Left lung (tissue), 10 donors: ENCODE results near the gene TMEM132E. TPM values are rescaled to one million over a fixed set of nuclear protein-coding genes. Genes with fewer than 3 reads are reported as not detected.

Source experiments
- ATAC-seq: fragments of 200-7000 bp; cut with Tn5 transposase; one replicate; pipeline ENCODE4 v1.9.1; 2020; ENCODE audit warnings: moderate library complexity
- DNase-seq, 4 donors: peaks; one replicate each; pipeline ENCODE4 v3.0.0-alpha.2; 2013 to 2020
- H3K27ac ChIP-seq, 2 donors: fragments of 200-600 bp; sonication (generic) in 1 of 2; one replicate each; pipeline versions ENCODE4 v1.5.0 to v1.8.0; 2020 to 2021
- H3K27me3 ChIP-seq, 2 donors: fragments of 200-600 bp; sonication (generic) in 1 of 2; one replicate each; pipeline versions ENCODE4 v1.5.0 to v1.8.0; 2020 to 2021
- H3K36me3 ChIP-seq, 2 donors: fragments of 200-600 bp; sonication (generic) in 1 of 2; one replicate each; pipeline versions ENCODE4 v1.5.0 to v1.8.0; 2020 to 2021
- H3K4me1 ChIP-seq, 2 donors: fragments of 200-600 bp; one replicate each; pipeline ENCODE4 v1.8.0; 2021
- H3K4me3 ChIP-seq, 2 donors: fragments of 200-600 bp; sonication (generic) in 1 of 2; one replicate each; pipeline versions ENCODE4 v1.5.0 to v1.8.0; 2020 to 2021; ENCODE audit warnings: mild to moderate bottlenecking in 1 of 2
- H3K9me3 ChIP-seq, 2 donors: fragments of 200-600 bp; sonication (generic) in 1 of 2; one replicate each; pipeline versions ENCODE4 v1.5.0 to v1.8.0; 2020 to 2021
- intact Hi-C, 2 donors: fragments of 100-400 bp; cut with DNase I; formaldehyde crosslinking; loops; one replicate each; pipeline versions ENCODE4 v1.11.2 to v1.14.2; 2022
- polyA plus RNA-seq, 6 donors: library from polyadenylated mRNA; unstranded; fragments of 120-200 nt; gene quantifications; one replicate each; pipeline ENCODE4 v1.2.1, GENCODE V29; 2013; ENCODE audit not compliant: insufficient read length in 6 of 6
- total RNA-seq, 2 donors: library from RNA; stranded (reverse); fragmentation: NEBNext Ultra II Directional; extraction: Animal tissue kit (Norgen Biotek cat#: 25700); gene quantifications; one replicate each; pipeline ENCODE4 v1.2.1, GENCODE V29; 2021
- TF ChIP-seq, protein P1 (sequence below), 2 donors: fragments of 200-600 bp; sonication (generic) in 1 of 2; IDR thresholded peaks; one replicate each; pipeline versions ENCODE4 v1.5.0 to v1.8.0; 2021; ENCODE audit warnings: antibody characterized with exemption in 2 of 2
- donor health status: DM: no; HTN: yes; CAD: no.
- donor health status: DM: no; HTN: no; CAD: no.

Gene TMEM132E
- total and polyA plus RNA-seq, 8 donors: 0.08 to 0.32 (median 0.14) TPM

DNA sequence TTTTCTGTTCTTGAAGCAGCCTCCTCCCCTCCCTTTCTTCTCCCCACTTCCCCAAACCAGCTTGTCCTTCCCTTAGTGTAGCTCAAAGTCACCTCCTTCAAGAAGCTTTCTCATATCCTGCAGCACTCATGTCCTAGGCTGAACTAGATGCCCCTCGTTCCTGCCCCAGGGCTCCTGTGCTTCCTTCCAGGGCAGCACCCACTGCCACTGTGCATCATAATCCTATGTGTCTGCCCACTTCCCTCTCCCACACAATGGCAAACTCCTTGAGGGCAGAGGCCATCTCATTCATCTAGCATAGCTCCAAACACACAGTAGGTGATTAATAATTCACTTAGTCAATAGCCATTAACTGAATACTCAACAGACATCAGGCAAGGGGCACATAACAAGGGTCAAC, 6.9 kb upstream of the TMEM132E start:
- intact Hi-C loops: no loop called here
- ATAC-seq (no peak), DNase-seq (no peak)
- TF ChIP-seq, protein P1, sequence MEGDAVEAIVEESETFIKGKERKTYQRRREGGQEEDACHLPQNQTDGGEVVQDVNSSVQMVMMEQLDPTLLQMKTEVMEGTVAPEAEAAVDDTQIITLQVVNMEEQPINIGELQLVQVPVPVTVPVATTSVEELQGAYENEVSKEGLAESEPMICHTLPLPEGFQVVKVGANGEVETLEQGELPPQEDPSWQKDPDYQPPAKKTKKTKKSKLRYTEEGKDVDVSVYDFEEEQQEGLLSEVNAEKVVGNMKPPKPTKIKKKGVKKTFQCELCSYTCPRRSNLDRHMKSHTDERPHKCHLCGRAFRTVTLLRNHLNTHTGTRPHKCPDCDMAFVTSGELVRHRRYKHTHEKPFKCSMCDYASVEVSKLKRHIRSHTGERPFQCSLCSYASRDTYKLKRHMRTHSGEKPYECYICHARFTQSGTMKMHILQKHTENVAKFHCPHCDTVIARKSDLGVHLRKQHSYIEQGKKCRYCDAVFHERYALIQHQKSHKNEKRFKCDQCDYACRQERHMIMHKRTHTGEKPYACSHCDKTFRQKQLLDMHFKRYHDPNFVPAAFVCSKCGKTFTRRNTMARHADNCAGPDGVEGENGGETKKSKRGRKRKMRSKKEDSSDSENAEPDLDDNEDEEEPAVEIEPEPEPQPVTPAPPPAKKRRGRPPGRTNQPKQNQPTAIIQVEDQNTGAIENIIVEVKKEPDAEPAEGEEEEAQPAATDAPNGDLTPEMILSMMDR (IDR thresholded peaks at IDR 0.05): no peak
- Histone ChIP-seq H3K4me3 (no peak overlapping the region), H3K27ac (no peak overlapping the region), H3K9me3 (no peaks in the 10 kb centered on the region), H3K4me1 (no peaks in the 10 kb centered on the region), H3K36me3 (no peaks in the 10 kb centered on the region), H3K27me3 (peaks cover 5 to 96% of the 10 kb centered on the region in 2 donors)

DNA sequence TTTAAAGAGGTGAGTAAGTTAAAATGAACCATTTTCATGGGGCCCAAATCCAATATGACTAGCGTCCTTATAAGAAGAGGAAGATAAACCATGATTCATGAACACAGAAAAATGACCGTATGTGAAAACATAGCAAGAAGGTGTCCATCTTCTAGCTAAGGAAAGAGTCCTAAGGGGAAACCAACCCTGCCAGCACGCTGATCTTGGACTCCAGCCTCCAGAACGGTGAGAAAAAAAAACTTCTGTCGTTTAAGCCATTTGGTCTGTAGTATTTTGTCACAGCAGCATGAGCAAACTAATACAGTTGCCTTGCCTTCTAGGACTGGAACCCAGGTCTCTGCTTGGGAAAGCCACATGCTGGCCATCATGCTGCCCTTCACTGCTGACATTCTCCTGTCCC, 4.2 kb upstream of the TMEM132E start:
- intact Hi-C loops: no loop called here
- Histone ChIP-seq H3K36me3 (no peaks in the 10 kb centered on the region), H3K27ac (no peak overlapping the region), H3K27me3 (peaks cover 32 to 97% of the 10 kb centered on the region in 2 donors), H3K4me1 (peaks cover 7 to 15% of the 10 kb centered on the region in 2 donors), H3K4me3 (no peak overlapping the region), H3K9me3 (no peaks in the 10 kb centered on the region)
- TF ChIP-seq, protein P1 (IDR thresholded peaks at IDR 0.05): no peak
- no peak for ATAC-seq
- no peak for DNase-seq

DNA sequence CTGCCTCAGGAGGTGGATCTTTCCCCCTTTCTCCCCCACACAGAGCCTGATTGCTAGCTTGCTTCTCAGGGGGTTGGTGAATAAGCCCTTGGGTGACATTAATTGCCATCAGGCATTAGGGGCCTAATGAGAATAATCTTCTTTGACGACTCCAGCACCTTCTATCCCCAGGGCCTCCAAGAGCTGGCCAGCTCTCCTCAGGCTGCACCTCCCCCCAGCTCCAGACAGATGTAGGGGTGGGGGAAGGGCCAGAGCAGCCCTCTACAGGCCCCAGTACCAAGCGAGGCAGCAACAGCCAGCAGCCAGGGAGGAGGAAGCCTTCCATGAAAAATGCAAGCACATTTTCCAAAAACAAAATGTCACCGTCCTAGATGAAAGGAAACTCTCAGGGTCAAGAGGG, 1.4 kb upstream of the TMEM132E start:
- DNase-seq (no peak), ATAC-seq (no peak)
- Histone ChIP-seq H3K4me1 (peaks cover 21 to 32% of the 10 kb centered on the region in 2 donors), H3K27me3 (peaks cover 61 to 97% of the 10 kb centered on the region in 2 donors), H3K27ac (no peak overlapping the region), H3K4me3 (no peak overlapping the region), H3K36me3 (no peaks in the 10 kb centered on the region), H3K9me3 (no peaks in the 10 kb centered on the region)
- intact Hi-C loops: no loop called here
- TF ChIP-seq, protein P1 (IDR thresholded peaks at IDR 0.05): no peak

DNA sequence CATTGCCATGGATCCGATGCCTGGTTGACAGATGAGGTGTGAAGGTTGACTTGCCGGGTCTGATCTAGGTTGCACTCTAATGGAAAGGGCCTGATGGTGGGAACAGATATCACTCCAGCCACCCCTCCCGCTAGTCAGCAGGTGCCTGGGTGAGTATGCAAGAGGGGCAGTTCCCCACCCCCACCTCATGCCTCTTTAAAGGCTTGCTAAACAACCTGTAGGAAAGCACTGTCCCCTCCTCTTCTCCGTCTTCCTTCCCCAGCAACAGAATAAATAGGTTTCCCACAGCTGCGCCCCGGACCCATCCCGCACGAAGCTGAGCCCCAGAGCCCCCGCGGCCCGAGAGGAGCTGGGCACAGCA, 746 bp upstream of the TMEM132E start:
- ATAC-seq (no peak), DNase-seq (no peak)
- intact Hi-C loops: no loop called here
- Histone ChIP-seq H3K4me1 (peaks cover 21 to 32% of the 10 kb centered on the region in 2 donors), H3K36me3 (no peaks in the 10 kb centered on the region), H3K27me3 (peaks cover 67 to 100% of the 10 kb centered on the region in 2 donors), H3K4me3 (peak overlapping the region in 1 of 2 donors; percentile 46), H3K27ac (no peak overlapping the region), H3K9me3 (no peaks in the 10 kb centered on the region)
- TF ChIP-seq, protein P1 (IDR thresholded peaks at IDR 0.05): no peak

DNA sequence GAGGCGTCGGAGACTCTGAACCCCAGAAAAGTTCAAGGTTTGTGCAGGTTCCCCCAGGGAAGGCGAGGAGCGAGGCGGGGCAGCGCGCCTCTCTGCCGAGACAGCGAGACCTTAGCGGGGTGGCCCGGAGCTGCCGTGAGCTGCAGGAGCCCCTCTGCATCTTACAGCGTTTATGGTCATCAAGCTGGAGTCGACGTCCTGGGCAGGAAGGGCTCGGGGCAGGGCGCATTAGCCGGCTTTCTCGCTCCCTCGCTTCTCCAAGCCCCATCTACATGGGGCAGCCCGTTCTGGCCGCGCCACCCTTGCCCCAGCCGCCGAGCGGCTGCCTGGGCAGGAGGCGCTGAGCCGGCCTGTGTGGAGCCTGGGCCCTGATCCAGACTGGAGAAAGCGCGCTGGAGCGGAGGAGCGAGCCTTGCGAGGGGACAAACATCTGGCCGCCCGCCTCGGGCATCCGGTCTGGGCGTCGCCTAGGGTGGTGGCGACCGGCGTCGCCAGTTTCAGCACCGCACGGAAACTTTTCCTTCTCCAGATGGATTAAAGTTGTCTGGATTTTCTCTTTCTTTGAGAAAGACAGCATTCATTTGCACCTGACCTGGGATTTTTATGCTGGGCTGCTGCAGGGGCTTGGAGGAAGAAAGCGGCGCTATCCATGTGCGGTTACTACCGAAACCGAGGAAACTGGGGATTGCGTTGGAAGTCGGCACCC, 750 bp downstream of the TMEM132E start:
- Histone ChIP-seq H3K36me3 (no peaks in the 10 kb centered on the region), H3K9me3 (no peaks in the 10 kb centered on the region), H3K27ac (no peak overlapping the region), H3K27me3 (peaks cover 75 to 100% of the 10 kb centered on the region in 2 donors), H3K4me3 (peak overlapping the region; percentile 27 to 46), H3K4me1 (peaks cover 21 to 32% of the 10 kb centered on the region in 2 donors)
- peak; percentile 29 for ATAC-seq
- intact Hi-C loops: no loop called here
- TF ChIP-seq, protein P1 (IDR thresholded peaks at IDR 0.05): no peak
- no peak for DNase-seq
